ENCODE data around the gene PRAF2.

PRAF2 gene

DNA sequence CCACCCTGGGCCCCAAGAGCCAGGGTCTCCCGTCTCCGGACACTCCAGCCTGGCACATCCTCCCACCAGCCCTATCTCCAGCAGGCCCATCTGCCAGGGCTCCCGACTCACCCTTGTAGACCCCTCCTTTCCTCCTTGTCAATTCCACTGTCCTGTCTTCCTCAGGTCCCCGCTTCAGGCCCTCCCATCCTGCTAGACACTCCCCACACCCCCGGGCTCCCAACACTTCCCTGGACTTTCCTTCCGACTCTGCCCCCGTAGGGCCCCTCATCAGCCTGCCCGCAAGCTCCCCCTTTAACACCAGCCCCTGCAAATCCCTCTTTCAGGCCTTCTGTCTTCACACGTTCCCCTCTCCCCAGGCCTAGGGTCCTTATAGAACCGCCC lies 1.1 kb downstream of the PRAF2 start:
- DNase-seq (ENCODE audit: low read depth): no peak

DNA sequence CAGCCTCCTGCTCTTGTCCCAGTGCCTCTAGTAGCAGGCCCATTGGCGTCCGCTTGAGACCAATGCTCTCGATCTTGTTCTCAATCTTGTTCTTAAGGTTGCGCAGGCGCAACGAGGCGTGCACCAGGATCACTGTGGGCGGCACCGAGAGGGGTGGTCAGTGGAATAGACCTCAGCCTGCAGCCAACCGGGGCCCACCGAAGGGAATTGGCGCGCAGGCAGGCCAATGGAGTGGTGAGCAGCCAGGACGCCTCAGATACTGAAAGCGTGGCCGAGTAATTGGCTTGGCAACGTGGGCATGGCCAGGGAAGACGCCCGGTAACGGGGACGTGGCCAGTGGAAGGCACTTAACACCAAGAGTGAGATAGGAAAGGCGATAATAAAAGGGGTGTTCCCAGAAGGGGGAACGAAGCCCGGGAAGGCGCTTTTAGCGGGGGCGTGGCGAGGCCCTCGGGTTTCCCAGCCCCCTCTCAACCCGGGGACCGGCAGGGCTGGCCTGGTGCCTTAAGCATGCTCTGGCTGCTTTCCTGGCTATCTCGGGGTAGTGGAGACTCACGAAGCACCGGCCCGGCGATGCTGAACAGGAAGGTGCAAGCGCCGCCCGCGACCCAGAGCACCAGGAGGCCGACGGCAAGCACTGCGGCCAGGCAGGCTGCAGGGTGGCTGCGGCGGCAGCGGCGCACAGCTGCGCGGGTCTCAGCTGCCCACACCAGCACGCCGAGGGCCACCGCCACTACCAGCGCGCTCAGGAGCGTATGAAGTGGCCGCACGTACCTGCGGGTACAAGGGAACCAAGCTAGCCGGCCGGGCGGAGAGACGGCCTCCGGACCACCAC lies 1.7 kb downstream of the PRAF2 start:
- no peak for DNase-seq (ENCODE audit: low read depth)

DNA sequence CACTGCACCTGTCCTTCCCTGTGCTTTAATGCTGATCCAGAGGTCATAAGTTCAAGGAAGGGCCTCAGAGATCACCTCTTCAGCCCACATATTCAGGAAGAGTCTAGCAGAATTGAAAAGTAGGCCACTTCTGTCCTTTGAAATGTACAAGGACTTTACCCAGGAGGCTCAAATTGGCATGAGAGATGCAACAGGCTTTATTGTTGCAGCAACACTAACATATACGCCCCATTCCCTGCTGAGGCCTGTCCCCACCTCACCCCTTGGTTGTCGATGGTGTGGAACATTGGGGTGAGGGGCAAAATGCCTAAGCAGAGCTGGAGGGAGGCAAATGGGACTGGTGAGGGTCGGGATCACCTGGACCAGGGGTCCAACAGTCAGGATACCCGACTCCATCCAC lies 2.8 kb downstream of the PRAF2 start:
- no peak for DNase-seq (ENCODE audit: low read depth)

DNA sequence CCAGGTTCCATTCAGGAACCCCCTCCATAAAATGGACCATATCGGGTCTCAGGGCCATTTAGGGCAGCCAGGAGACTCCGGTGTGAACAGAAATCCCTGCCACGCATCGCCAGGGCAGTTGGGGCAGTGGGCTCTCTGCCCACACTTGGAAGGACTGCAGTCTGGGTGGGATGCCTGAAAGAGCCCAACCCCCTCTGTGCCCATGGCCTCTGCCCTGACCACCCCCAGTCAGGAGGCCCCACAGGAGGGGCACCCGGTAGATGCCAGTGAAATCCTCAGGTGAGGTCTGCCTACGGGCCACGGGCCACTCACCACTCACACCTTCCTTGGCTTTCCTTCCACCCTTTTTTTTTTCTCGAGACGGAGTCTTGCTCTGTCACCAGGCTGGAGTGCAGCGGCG lies 4.8 kb downstream of the PRAF2 start:
- DNase-seq (ENCODE audit: low read depth): no peak

DNA sequence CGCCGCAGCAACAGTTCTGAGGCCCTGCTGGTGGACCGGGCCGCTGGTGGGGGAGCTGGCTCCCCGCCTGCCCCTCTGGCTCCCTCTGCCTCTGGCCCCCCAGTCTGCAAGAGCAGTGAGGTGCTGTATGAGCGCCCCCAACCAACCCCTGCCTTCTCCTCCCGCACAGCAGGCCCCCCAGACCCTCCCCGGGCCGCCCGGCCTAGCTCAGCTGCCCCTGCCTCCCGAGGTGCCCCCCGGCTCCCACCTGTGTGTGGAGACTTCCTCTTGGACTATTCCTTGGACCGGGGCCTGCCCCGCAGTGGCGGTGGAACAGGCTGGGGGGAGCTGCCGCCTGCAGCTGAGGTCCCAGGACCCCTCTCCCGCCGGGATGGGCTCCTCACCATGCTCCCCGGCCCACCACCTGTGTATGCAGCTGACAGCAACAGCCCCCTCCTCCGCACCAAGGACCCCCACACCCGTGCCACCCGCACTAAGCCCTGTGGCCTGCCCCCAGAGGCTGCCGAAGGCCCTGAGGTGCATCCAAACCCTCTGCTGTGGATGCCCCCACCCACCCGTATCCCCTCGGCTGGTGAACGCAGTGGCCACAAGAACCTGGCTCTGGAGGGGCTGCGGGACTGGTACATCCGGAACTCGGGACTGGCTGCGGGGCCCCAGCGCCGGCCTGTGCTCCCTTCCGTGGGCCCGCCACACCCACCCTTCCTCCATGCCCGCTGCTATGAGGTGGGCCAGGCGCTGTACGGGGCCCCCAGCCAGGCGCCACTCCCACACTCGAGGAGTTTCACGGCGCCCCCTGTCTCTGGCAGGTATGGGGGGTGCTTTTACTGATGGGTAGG lies 6.3 kb downstream of the PRAF2 start:
- DNase-seq (ENCODE audit: low read depth): no peak

DNA sequence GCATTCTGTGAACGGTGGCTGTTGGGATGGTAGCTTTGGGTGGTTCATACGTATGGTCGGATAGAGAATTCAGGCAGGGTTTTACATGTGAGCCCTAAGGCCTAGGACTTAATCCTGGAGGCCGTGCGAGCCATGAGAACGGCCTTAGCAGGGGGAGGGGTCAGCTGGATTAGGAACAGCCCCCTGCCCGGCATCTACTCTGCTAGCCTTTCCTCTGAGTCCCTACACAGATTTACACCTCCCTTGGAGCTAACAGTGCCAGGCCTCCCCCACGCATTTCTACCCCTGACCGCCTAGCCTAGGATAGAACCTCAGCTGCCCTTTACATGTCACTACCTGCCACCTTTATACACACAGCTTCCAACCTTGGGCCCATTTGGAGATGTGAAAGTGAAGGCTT lies 7.1 kb downstream of the PRAF2 start:
- DNase-seq (ENCODE audit: low read depth): no peak

DNA sequence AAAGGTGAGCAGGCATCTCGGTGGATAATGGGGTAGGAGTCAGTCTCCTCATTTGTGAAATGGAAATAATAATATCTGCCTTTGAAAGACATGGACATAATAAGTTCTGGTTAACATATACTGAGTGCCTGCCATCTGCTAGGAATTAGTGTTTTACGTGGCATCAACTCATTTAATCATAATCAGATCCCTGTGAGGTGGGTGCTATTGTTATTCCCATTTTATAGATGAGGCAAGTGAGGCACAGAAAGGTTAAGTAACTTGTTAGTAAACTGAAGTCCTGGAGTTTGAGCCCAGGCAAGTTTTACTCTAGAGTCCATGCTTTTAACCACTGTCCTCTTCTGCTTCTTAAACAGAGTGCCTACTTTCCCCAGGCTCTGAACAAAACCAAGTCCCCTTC lies 7.5 kb downstream of the PRAF2 start:
- no peak for DNase-seq (ENCODE audit: low read depth)

DNA sequence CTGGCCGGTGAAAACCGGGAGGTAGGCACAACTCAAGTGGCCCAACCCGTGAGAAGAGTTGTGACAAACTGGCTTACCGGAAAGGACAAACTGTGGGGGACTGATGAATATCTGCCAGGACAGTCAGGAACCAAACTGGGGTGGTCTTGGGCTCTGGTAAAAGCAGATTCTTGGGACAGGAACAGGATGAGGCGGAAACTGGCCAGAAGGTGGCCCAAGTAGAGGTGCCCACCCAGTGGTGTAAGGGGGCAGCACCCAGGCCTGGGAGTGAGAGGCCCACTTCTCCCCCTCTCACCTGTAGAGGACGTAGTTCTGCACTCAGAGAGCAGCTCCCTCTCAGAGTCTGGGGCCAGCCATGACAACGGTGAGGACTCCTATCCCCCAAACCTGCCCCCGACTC lies 9.1 kb downstream of the PRAF2 start:
- no peak for DNase-seq (ENCODE audit: low read depth)

DNA sequence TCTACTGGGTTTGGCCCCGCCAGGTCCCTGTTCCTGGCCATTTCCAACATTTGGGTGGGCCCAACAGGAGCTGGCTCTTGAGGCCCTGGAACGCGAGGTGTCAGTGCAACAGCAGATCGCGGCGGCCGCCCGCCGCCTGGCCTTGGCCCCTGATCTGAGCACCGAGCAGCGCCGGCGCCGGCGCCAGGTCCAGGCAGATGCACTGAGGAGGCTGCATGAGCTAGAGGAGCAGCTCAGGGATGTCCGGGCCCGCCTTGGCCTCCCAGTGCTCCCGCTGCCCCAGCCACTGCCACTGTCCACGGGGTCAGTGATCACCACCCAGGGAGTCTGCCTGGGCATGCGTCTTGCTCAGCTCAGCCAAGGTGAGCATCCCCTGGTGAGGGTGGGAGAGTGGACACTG lies 9.5 kb downstream of the PRAF2 start:
- no peak for DNase-seq (ENCODE audit: low read depth)

DNA sequence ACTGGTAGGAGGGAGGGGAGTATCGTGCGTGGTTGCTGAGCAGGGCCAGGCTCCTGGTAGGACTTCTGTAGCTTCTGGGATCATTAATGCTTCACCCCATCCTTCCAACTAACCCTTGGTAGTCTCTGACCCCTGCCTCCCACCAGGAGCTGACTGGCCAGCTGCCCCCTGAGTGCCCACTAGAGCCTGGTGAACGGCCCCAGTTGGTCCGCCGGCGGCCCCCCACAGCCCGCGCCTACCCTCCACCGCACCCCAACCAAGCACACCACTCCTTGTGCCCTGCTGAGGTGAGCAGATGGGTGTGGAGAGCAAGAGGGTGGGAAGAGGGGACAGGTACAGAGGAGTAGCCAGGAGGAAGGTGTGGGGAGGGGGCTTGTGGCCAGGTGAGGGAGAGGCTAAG lies 10.1 kb downstream of the PRAF2 start:
- DNase-seq (ENCODE audit: low read depth): no peak

DNA sequence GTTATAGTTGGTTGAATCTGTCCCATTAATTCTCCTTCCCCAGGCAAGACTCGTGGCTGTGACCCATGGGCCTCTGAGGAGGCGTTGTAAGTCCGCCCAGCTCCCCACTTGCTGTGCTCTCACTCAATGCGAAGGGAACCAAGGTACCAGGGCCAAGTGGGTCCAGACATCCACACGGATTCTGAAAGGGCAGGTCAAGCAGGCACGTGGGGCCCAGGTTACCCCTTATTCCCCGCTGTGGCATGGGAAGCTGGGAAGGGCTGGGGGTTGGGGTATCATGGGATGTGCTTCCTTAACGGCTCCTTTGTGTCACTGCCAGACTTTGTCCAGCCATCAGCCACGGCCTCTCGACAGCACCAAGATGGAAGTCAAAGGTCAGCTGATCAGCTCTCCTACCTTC lies 11.9 kb downstream of the PRAF2 start:
- no peak for DNase-seq (ENCODE audit: low read depth)

DNA sequence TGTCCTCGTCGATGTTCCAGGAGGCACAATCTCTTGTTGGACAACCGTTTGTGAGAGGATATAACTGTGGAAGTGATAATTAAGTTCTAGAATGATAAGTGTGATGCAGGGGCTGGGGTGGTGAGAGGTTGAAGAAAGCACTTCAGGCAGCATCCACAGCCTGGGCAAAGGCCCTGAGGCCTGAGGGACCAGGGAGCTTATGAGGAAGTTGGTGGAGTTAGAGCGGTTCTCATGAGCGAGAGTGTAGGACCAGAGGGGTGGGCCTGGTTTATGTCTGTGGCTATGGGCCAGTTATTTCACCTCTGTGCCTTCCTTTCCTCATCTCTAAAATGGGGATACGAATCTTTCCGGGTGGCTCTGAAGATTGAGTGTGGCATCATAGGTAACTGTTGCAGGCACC lies 12.3 kb downstream of the PRAF2 start:
- no peak for DNase-seq (ENCODE audit: low read depth)

DNA sequence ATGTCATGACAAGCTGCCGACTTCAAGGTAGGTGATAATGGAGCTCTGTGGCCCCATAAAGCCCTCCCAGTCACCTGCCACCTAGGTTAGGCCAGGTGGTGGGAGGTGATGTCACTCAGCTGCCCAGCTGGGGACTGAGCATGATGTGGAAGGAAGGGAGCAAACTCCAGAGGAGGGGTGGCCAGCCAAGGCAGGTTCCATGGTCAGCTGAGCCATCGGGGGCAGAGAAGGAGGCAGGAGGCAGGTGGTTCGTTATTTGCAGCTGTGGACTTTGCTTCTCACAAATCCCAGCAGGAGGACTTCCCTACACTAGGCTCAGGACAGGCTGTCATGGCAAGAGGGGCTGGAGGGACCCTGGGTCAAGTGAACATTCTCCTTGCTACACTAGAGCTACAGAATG lies 12.9 kb downstream of the PRAF2 start:
- no peak for DNase-seq (ENCODE audit: low read depth)

DNA sequence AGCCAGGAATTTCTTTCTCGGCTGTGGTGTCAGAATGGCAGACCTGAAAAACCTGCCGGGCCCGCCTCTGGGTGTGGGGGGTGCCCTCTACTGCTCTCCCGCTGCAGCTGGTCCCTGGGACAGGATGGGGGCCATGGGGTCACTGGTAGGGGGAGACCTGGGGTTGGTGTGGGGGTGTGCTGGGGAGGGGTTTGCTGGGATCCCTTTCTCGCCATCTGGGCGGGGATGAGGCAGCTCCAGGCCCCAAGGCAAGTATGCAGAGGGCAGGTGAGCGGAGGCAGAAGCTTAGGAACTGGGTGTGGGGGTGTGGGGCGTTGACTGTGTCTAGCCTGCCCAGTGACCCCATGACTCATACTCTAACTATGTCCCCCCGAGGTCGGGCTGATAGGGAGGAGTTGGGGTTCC lies 14.1 kb downstream of the PRAF2 start:
- no peak for DNase-seq (ENCODE audit: low read depth)

DNA sequence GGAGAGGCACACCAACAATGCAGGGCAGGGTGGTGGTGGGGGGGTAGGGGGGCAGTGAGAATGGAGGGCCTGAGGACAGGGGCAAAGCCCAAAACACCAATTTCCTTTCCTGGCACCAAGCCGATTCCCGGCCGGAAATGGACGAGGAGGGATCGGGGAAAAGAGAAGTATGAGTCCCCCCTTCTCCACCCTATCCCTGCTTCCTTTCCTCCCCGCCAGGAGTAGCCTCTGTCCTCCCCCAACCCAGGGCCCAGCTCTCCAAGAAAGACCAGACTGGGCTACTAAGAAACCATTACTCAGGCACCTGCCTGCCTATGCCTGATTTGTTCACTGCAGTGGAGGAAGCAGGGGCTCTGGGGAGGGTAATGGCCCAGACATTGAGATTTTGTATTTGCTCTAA lies 14.6 kb downstream of the PRAF2 start:
- no peak for DNase-seq (ENCODE audit: low read depth)

DNA sequence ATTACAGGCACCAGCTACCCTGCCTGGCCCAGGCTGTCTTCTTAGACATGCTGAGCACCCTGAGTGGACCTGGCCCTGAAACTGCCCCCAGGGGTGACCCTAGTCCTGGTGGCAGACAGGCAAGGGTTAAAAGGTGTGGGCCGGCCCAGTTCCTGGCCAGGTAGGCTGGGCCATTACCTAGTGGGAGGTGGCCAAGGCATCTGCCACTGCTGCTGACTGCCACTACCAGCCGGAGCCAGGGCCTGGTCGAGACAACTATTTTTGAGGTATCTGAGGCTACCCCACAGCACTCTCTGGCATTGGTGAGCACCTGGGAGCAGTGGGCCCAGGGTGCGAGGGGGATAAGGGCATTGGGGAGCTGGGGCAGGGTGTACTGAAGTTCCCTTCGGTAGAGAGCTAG lies 15.0 kb downstream of the PRAF2 start, which contains the start of gene CCDC120:
TSS of gene CCDC120 (plus strand) at position 206 of the 400 bp plus-strand sequence. CDS start 3,043 bp downstream, outside the sequence.
- DNase-seq (ENCODE audit: low read depth): no peak

DNA sequence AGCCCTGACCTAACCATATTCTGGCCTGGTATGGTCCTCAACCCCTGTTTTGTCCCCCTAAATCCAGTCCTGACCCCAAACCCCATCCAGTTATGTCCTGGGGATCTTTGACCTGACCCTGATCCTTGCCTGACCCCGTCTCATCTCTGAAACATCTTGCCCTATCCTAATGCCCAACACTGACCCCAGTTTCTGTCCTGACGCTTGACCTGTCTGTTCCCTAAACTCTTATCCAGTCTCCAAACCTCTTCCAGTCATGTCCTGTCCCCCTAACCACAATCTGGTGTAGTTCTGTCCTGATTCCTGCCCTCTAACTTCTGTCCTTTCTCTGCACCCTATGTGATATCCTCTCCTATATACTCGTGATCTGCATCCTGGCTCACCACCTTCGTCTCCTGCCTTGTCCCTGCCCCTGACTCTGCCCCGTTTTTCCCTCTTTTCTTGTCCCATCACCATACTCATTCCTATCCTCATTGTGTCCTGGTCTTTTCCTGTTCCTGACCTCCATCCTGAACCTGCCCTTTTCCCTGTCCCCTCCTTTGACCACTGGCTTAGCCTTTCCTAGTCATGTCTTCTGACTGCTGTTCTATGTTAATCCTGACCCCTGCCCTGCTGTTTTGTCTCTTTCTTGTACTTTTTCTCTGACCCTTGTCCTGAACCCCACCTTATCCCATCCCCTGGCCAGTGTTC lies 19.6 kb downstream of the PRAF2 start:
- no peak for DNase-seq (ENCODE audit: low read depth)

DNA sequence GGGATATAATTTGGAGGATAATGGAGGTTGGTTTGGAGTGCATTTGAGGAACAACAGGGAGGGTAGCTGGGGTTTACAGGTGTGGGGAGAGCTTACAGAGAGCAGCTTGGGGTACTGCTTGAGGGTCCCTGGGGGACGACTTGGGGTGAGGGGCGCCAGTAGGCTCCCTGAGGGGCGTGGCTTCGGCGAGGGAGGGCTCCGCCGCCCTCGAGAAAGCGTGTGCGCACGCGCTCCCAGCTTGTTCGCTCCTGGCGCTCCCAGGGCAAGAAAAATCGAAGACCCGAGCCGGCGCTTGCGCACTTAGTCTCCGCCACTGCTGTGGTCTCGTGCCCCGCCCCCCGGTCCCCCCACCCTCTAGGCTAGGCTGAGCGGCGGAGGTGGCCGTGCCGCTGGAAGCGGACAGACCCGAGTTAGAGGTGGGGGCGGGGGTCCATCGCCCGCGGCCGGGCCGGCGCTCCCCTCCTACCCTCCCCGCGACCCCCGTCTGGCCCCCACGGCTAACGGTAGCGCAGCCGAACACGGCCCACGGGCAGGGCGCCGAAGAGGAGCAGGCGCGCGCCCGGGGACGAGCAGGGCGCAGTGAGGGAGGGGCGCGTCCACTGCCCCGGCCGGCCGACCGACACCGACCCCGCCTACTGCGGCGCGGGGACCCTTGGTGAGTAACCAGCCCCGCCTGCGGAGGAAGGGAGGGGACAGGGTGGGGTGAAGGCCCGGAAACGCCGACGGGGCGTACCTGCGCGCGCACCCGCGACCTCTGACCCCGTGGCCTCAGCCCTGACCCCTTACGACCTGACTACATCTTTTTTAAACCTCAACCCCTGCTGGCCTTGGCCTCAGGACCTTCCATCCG lies 20.4 kb downstream of the PRAF2 start:
- DNase-seq (ENCODE audit: low read depth): peak; percentile 73

DNA sequence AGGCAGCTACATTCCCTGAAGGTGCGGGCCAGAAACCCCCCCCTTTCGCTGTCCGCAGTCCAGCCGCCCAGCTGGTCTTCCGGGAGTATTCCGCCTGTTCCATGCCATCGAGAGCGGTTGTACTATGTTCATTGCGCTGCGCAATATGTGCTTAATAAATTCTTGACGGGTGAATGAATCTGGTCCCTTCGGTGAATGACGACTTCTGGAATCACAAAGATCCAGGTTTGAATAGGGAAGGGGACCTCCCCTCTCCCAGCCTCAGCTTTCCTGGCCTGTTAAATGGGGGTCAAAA lies 29.9 kb downstream of the PRAF2 start:
- DNase-seq (ENCODE audit: low read depth): no peak

DNA sequence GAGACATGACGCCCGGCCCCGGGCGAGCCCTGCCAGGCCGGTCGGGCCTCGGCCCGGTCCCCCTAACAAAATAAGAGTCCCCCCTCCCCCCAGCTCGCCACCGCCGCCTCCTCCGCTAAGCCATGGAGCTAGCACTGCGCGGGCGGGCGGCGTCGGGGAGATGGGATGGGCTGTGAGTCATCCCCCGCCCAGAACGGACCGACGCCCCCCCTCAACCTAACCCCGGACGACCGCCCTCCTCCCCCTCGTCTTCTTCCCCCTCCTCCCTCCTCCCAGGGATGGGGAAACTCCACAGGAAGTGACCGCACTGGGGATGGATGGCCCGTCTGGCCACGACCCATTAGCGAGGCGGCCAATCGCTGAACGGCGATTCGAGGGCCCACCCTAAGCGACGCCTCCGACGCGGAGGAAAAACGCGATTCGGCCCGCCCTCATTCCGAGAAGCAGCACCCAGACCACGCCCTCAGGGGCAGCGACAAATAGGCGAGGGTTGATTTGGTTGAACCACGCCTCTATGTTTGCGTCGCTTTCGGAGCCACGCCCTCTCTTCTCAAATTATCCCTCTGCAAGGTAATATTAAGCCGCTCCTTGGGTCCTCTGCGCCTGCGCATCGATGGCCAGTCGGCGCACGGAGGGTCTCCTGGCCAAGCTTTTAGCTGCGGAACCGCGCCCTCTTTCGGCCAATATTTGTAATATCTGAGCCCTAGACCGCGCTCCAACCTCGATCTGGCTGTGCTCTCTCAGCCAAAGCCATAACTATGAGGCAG lies 30.4 kb downstream of the PRAF2 start, which contains the start of gene TFE3:
TSS of gene TFE3 (minus strand) at position 138 of the 767 bp plus-strand sequence. CDS start at position 7, 131 bp downstream.
- DNase-seq (ENCODE audit: low read depth): peak; percentile 98

DNA sequence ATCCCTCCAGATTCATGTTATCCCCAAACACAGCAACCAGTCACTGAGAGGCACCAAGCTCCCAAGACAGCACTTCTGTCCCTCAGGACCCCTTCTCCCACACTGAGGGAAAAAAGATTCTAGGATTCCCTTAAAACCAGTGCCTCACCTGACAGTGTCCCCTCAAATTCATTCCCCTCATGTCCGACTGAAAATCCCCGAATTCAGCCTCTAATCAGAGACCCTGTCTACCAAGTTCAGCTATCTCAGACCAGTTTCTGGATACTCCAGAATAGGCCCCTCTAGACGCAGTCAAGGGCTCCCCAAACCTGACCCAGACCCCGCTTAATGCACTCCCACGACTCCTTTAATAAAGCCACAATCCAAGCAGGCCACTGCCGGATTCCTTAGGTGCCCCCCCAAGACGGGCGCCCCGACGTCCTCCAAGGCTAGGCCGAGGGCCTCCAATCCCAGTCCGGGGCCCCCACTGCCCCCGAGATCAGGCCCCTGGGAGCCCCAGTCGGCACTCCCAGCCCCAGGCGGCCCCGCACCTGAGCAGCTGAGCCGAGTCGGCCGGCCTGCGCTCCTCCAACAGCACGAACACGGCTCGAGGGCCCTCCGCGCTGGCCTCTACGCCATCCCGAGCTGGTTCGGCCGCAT lies 31.1 kb downstream of the PRAF2 start:
- DNase-seq (ENCODE audit: low read depth): no peak

Measured in CMK (cell line).